Stimulated activated CD4-positive, alpha-beta T cell treated with anti-CD3 and anti-CD28 coated beads, Interleukin-12 subunit alpha, Interleukin-12 subunit beta, amount 100 ng/mL, for 48 hours (primary cell): ENCODE data around the gene STXBP1.
A peak's percentile ranks its signal among the peaks of the same experiment; 100 is the strongest.

Experiments used
- DNase-seq, 3 donors: peaks; one replicate each; pipeline ENCODE4 v3.0.0-alpha.2; 2020; ENCODE audit warnings: low read depth in 2 of 3, low spot score in 1 of 3

The STXBP1 gene

DNA sequence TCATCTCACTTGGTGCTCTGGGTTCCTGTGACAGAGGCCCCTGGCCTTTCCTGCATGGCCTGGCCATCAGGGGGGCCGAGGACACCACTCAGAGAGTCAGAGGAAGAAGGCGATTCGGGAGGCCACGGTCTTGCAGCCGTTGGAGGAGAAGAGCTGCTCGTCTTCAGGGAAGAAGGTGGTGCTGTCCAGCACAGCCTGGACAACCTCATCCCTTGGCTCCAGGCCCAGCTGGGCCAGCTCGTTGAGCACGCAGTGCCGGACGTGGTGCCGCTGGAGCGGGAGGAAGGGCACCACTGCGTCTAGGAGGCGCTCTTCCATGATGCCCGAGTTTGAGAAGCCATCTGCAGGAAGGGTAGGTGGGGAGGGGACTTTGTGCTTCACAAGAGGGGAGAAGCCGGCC is 119.9 kb downstream of the STXBP1 start:
- DNase-seq: no peak

DNA sequence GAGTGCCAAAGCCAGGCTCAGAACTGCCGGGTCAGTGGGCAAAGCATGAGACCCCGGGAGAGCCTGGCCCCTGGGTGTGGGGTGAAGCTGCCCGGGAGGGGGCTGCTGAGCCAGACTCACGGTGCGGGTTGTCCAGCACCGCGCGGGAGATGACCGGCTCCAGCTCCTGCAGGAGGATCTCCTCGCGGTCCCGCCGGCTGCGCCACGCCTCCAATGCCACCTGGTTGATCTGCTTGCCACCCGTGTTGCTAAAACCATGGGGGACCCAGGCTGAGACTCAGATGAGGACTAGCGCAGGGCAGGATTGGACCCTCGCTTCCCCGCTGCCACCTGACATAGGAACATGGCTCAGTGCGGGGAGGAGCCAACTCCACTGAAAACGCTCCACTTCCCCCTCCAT is 120.4 kb downstream of the STXBP1 start:
- no peak for DNase-seq

DNA sequence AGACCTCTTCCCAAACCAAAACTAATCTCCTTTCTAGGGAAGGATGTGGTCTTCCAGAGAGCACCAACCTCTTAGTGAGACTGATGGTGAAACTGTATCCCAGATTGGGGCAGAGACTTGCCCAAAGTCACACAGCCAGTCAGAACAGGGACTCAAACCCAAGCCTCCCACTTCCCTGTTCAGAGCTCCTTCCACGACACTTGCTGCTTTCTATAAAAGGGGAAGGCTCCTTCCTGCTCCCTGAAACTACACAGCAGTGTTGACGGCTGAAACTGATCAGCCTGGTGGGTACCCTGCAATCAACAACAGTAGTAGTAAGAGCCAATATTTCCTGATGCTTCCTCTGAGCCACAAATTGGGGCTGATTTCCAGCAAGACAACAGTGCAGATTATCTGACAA is 121.5 kb downstream of the STXBP1 start:
- no peak for DNase-seq

DNA sequence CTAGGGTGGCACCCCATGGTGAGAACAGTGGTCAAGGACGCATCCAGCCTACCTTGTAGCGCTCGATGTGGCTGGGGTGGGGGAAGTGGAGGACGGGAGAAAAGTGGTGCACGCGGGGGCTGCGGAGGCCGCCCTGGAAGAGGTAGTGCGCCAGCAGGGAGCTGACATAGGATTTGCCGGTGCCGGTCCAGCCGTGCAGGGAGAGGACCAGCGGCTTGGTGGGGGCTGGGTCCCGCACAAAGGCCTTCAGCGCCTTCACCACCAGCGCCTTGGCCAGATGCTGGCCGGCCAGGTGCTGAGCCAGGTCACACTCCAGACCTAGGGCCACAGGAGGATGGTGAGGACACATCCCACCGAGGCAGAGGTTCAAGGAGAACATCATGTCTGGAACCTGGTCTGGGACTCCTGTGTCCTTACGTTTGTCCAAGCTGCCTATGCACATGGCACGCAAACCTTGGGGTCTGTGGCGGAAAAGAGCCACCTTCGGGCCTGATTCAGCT is 122.2 kb downstream of the STXBP1 start:
- no peak for DNase-seq

DNA sequence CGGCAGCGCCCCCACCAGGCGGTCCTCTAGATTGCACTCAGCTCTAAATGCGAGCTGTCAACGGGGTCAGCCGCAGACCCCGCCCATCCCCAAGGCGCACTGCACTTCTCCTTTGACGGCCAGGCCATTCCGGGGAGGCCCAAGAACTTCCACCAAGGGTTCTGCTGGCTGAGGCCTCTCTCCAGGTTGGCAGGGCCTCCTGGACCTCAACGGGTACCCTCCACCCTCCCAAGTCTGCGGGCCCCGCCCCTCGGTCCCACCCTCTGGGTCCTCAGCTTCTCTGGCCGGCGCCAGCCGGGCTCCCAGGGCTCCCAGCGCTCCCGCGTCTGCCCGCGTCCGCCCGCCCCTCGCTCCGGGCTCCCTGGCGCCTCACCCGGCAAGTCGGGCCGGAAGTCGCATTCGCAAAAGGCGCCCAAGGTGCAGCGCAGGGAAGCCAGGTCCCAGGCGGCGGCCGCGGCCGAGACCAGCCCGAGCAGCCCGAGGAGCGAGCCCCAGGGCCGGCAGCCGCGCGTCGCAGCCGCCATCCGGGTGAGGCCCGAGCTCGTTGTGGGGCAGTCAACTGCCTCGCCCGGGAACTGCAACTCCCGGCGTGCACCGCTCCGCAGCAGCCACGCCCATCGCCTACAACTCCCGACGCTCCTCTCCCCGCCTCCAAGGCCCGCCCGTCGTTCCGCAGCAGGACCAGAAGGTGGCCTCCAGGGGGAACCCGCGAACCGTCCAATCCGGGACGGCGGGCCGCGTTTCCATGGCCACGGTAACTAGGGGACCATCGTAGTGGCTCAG is 122.9 kb downstream of the STXBP1 start, which contains the start of gene TOR2A:
Gene TOR2A, minus strand, starts transcription at position 548 of the 783 bp plus-strand sequence. Its CDS starts 24 bp downstream, at position 524.
- peak; percentile 97 to 98 (median 98) for DNase-seq

DNA sequence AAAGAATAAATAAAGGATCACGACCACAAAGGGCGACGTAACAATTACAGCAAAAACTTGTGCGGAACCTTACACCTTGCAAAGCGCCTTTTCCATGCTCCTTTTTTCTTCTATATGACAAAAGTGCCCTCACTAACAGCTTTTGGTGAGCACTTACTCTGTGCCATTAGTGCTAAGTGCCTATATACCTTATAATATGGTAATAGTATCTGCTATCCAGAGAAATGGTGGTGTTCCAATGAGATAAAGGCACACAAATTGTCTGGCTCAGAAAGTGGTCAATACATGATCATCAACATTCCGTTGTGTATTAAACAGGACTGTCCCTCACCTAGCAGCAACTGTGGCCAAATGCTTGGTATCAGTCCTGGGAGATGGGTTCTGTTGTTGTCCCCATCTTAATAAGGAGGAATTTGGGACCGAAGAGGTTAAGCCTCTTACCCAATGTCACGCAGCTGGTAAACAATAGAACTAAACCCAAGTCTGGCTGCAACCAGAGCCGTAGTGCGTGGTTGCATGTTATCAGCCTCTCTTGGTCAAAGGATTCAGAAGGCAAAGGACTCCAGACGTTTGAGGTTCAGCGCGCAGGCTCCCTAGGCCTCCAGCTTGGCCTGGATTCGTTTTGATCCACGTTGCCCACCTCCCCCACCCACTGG is 123.6 kb downstream of the STXBP1 start:
- no peak for DNase-seq

DNA sequence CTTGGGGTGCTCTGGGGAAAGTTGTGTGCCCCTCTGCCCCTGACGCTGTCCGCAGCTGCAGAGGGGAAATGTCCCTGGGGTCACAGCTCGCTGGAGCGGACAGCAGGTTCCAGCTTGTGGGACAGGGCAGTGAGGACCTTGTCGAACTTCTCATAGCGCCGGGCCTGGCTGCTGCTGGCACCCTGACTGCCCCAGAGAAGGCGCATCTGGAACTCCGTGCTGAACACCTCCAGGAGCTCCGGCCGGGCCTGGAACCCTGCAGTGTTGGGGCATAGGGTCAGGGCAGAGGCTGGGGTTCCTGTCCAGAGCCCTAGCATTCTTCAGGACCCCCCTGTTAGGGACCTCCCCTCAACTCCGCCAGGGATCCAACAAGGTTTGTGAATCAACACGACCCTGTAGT is 126.6 kb downstream of the STXBP1 start:
- DNase-seq: no peak

DNA sequence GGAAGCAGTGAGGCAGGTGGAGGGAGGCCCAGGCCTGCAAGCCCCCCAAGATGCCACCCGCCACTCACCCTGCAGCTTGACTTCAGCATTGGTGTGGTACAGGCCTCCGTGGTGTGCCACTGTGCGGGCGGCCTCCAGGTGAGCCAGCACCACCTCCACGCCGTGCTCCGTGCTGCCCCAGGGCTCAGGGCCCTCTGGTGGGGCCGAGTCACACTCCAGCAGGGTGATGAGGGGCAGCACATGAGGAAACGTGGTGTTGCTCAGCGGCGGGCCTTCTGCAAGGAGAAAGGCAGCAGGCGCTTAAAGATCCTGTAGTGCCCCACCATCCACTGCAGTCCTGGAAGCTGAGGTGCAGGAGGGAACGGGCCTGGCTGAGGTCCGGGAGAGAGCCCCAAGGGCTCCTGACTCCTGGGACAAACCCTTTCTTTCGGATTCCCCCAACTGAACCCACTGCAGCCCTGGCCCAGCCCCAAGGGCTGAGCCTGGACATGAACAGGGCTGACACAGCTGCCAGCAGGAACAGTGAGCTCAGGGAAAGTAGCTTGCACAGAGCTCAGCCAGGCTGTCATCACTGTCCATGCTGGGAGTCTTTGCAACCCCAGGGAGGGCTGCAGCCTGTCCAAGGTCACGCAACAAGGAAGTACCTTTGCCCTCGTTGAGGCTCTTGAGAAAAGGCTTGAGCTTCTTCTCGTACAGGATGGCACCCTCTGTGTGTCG is 127.7 kb downstream of the STXBP1 start:
- no peak for DNase-seq

DNA sequence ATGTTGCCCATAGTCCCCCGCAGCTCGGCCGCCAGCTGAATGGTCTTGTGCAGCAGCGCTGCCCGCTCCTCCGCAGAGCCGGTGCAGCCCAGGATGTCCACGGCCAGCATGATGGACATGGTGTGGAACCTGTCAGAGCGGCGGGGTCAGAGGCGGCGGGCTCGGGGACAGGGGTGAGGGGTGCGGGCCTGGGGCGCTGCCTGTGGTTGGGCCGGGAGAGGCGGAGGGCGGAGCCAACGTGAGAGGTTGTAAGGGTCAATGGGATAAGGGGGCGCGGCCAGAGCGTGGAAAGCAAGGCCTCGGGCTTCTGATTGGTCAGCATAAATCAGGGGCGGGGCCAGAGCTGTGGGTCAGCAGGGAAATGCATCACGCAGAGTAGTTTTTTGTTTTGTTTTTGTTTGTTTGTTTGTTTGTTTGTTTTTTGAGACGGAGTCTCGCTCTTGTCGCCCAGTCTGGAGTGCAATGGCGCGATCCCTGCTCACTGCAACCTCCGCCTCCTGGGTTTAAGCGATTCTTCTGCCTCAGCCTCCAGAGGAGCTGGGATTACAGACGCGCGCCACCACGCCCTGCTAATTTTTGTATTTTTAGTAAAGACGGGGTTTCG is 129.9 kb downstream of the STXBP1 start:
- no peak for DNase-seq
